GM12878 (cell line): Measurements from ENCODE around the gene YES1. TPM values are rescaled to one million over a fixed set of nuclear protein-coding genes. Genes with fewer than 3 reads are reported as not detected.
A peak's percentile ranks its signal among the peaks of the same experiment; 100 is the strongest.

Experiments
- ATAC-seq: fragments of 200-7000 bp; cut with Tn5 transposase; 3 replicates; pipeline ENCODE4 v1.9.1; 2020; ENCODE audit warnings: mild to moderate bottlenecking, moderate library complexity
- BruUV-seq: library from RNA; stranded (reverse); fragments of 400-500 nt; replicated peaks from 2 replicates; lab custom pipeline; 2021; lab: Mats Ljungman, UMichigan
- CTCF ChIA-PET: fragments of 300-600 bp; sonication (Branson Sonifier 250); formaldehyde crosslinking; extraction: SDS; loops from one replicate; lab custom pipeline; 2021; ENCODE audit warnings: inconsistent platforms; lab: Yijun Ruan, JAX
- POLR2A ChIA-PET: fragments of 350-600 bp; formaldehyde crosslinking; extraction: SDS; loops from one replicate; lab custom pipeline; 2021; ENCODE audit warnings: inconsistent platforms; lab: Charles Lee
- RAD21 ChIA-PET: fragments of 300-600 bp; sonication (Branson Sonifier 250); formaldehyde crosslinking; loops from one replicate; lab custom pipeline; 2023; ENCODE audit warnings: antibody characterized with exemption; ENCODE audit not compliant: unreplicated experiment; lab: Charles Lee
- SMC1A ChIA-PET: fragments of 300-600 bp; sonication (Branson Sonifier 250); formaldehyde crosslinking; loops from one replicate; lab custom pipeline; 2023; ENCODE audit not compliant: unreplicated experiment, uncharacterized antibody; lab: Charles Lee
- DNase-seq: peaks from one replicate; pipeline ENCODE4 v3.0.0-alpha.2; 2011; ENCODE audit warnings: low read depth, low spot score
- FAIRE-seq: peaks from 3 replicates; lab custom pipeline; 2011; peaks lifted over from hg19 to GRCh38; lab: Jason Lieb, UNC
- H2AFZ ChIP-seq: 2 replicates; pipeline ENCODE4 v1.6.0; 2011; ENCODE audit warnings: low read depth, low read length, control low read depth; ENCODE audit not compliant: control insufficient read depth
- H3K27ac ChIP-seq: 2 replicates; pipeline ENCODE4 v1.5.1; 2011; ENCODE audit warnings: control low read depth; ENCODE audit not compliant: control insufficient read depth, insufficient read depth
- H3K27me3 ChIP-seq, 2 experiments: replicated peaks in 1 of 2; 2 replicates each; pipeline versions ENCODE4 v1.6.0 to v1.6.1; 2011; ENCODE audit warnings: low read length in 1 of 2; ENCODE audit not compliant: control insufficient read depth in 2 of 2, insufficient read depth in 2 of 2
- H3K36me3 ChIP-seq, 2 experiments: 2 replicates each; pipeline ENCODE4 v1.5.1; 2011; ENCODE audit warnings: low read length in 1 of 2; ENCODE audit not compliant: control insufficient read depth in 2 of 2, insufficient read depth in 2 of 2
- H3K4me1 ChIP-seq: 2 replicates; pipeline ENCODE4 v1.6.1; 2011; ENCODE audit warnings: mild to moderate bottlenecking, low read length, moderate library complexity, mixed read lengths; ENCODE audit not compliant: control insufficient read depth, insufficient read depth
- H3K4me2 ChIP-seq: 2 replicates; pipeline ENCODE4 v1.6.0; 2011; ENCODE audit warnings: control low read depth; ENCODE audit not compliant: control insufficient read depth, insufficient read depth
- H3K4me3 ChIP-seq: fragments of 200-600 bp; sonication (generic); 2 replicates; pipeline ENCODE4 v1.5.1; 2016
- H3K79me2 ChIP-seq: 2 replicates; pipeline ENCODE4 v1.6.0; 2011; ENCODE audit warnings: low read length; ENCODE audit not compliant: control insufficient read depth, insufficient read depth
- H3K9ac ChIP-seq: 2 replicates; pipeline ENCODE4 v1.8.0; 2011; ENCODE audit warnings: low read length, control low read depth, mixed read lengths; ENCODE audit not compliant: control insufficient read depth, insufficient read depth
- H3K9me3 ChIP-seq: replicated peaks from 3 replicates; pipeline ENCODE4 v1.5.1; 2011; ENCODE audit warnings: mild to moderate bottlenecking, low read length; ENCODE audit not compliant: control insufficient read depth, insufficient read depth
- H4K20me1 ChIP-seq: 2 replicates; pipeline ENCODE4 v1.6.0; 2011; ENCODE audit not compliant: control insufficient read depth, insufficient read depth
- CHD1 ChIP-seq: IDR thresholded peaks from 2 replicates; pipeline ENCODE4 v1.6.1; 2012; ENCODE audit warnings: low read depth, low read length, improper control_type of control experiment
- LARP7 ChIP-seq: fragments of 450-650 bp; IDR thresholded peaks from 2 replicates; pipeline ENCODE4 v1.6.1; 2017; ENCODE audit warnings: mild to moderate bottlenecking
- MTA2 ChIP-seq: fragments of 450-650 bp; IDR thresholded peaks from 2 replicates; pipeline ENCODE4 v1.6.1; 2016; ENCODE audit warnings: low read depth, mild to moderate bottlenecking, moderate library complexity
- NR2C1 ChIP-seq: fragments of 450-650 bp; IDR thresholded peaks from 2 replicates; pipeline ENCODE4 v1.6.1; 2017; ENCODE audit warnings: antibody characterized with exemption, mild to moderate bottlenecking, moderate library complexity
- RAD51 ChIP-seq: fragments of 450-650 bp; IDR thresholded peaks from 2 replicates; pipeline ENCODE4 v1.6.1; 2016; ENCODE audit warnings: moderate library complexity, mild to moderate bottlenecking, inconsistent platforms
- RELB ChIP-seq: fragments of 450-650 bp; IDR thresholded peaks from 2 replicates; pipeline ENCODE4 v1.6.1; 2017; ENCODE audit warnings: low read depth, mild to moderate bottlenecking, moderate library complexity
- RFX5 ChIP-seq: IDR thresholded peaks from 2 replicates; pipeline ENCODE4 v1.6.1; 2011; ENCODE audit warnings: low read depth, low read length, improper control_type of control experiment
- SIN3A ChIP-seq: IDR thresholded peaks from 2 replicates; pipeline ENCODE4 v1.6.1; 2012; ENCODE audit warnings: low read depth, low read length, improper control_type of control experiment
- SREBF1 ChIP-seq: IDR thresholded peaks from 2 replicates; pipeline ENCODE4 v1.6.1; 2012; ENCODE audit warnings: mild to moderate bottlenecking, low read length
- ZBTB40 ChIP-seq: fragments of 450-650 bp; IDR thresholded peaks from 2 replicates; pipeline ENCODE4 v1.6.1; 2016; ENCODE audit warnings: mild to moderate bottlenecking, moderate library complexity, borderline replicate concordance
- ZSCAN29 ChIP-seq: fragments of 450-650 bp; IDR thresholded peaks from 2 replicates; pipeline ENCODE4 v1.6.1; 2017; ENCODE audit warnings: mild to moderate bottlenecking, moderate library complexity
- ZZZ3 ChIP-seq: IDR thresholded peaks from 2 replicates; pipeline ENCODE4 v1.6.1; 2011; ENCODE audit warnings: low read depth; ENCODE audit not compliant: control insufficient read depth, insufficient read length
- WGBS: methylation state at CpG from one replicate; pipeline ENCODE4 v1.1.6; 2016; ENCODE audit warnings: low lambda C conversion rate; ENCODE audit not compliant: insufficient replicate concordance, insufficient coverage; ENCODE audit errors: missing lambda C conversion rate; 5-methylcytosine and 5-hydroxymethylcytosine counted together
- in situ Hi-C: fragments of 300-500 bp; cut with MboI; formaldehyde crosslinking; loops from 9 replicates; pipeline ENCODE4 v1.14.3; 2018; ENCODE audit warnings: mixed read lengths
- intact Hi-C: fragments of 100-400 bp; cut with micrococcal nuclease; formaldehyde crosslinking; loops from one replicate; pipeline ENCODE4 v1.14.2; 2022; ENCODE audit not compliant: unreplicated experiment
- polyA plus RNA-seq, 11 experiments: library from polyadenylated mRNA; depleted of rRNA in 4 of 11; unstranded in 6 of 11; stranded (reverse) in 5 of 11; fragments of >200 nt; fragmentation: Nextera tagmentation in 4 of 11; fragmentation: Illumina TruSeq in 1 of 11; extraction: Ambion mirVana in 4 of 11; extraction: Trizol in 1 of 11; gene quantifications; 1 replicate in 1 of 11; 2 replicates in 10 of 11; pipeline versions ENCODE4 v1.2.1 to v1.2.3, GENCODE V29; 2011 to 2016; ENCODE audit warnings: inconsistent platforms in 2 of 11, missing spikeins in 2 of 11, low read depth in 1 of 11
- total RNA-seq, 4 experiments: library from RNA; depleted of rRNA in 3 of 4; stranded (reverse); fragments of >200 nt in 3 of 4; fragmentation: Illumina TruSeq in 1 of 4; extraction: Trizol in 1 of 4; gene quantifications; 2 replicates each; pipeline versions ENCODE4 v1.2.1 to v1.2.3, GENCODE V29; 2013 to 2021

YES1 gene
- total and polyA plus RNA-seq, 10 of the 15 experiments (the other 5 are each of a cell fraction or from before 2014, with no cell fraction given), result 2.3 to 7.9 (median 5.8) TPM

- TF ChIP-seq RELB, result peak; percentile 52; the same call in 1 of the 2 replicates
- 0 out of 2 replicates have a peak, but pooled peaks have one; percentile 9 for TF ChIP-seq LARP7
- TF ChIP-seq ZSCAN29, result no peak
- TF ChIP-seq NR2C1, result no peak; the same call in 1 of the 2 replicates
Observed at GRCh38 chr18:812376-813171, 532 bp upstream of the YES1 start (continued).

DNA sequence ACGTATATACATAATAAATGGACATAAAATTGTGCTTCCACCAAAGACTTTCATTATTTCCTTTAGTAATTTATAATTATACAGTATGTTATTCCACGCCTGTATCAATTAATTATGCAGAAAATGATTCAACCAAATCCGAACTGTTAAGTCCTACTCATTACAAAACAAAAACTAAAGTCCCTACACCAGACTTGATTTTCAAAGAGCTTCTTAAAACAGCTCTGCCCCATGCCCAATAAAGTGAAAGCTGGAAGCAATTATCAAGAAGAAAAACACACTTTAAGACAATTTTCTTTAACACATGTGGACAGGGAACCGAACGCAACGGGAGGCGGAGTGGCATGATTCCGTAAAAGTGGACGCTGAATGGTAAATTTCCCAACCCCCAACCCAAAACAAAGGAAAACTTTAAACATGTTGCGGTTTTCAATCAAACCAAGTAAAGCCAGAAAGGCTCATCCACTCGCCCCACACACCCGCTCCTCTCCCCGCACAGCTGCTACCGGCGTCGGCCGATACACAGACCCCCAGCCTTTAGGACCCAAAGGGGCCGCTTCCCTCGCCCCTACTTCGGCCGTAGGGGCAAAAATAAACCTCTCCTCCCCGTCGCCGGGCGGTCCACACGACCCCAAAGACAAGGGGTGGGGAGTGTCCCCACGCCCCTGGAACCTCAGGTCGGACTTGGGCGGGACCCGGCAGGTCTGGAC lies 705 bp downstream of the YES1 start:
- Histone ChIP-seq H3K9me3 (no peaks in the 10 kb centered on the region), H3K4me2 (peak overlapping the region; percentile 61), H2AFZ (peak overlapping the region; percentile 21; the same call in 1 of the 2 replicates), H3K27me3 (no peaks in the 10 kb centered on the region), H4K20me1 (no peaks in the 10 kb centered on the region), H3K79me2 (peaks cover 49% of the 10 kb centered on the region), H3K4me3 (peak overlapping the region; percentile 82), H3K9ac (peak overlapping the region; percentile 87), H3K36me3 (no peaks in the 10 kb centered on the region; a peak in 1 of 4 replicates), H3K4me1 (peaks cover 5% of the 10 kb centered on the region; the same call in 1 of the 2 replicates), H3K27ac (peak overlapping the region; percentile 81)
- ChIA-PET SMC1A (interaction anchor here (0.6 to 5.1 kb wide), 8 partner anchors 12 to 152 kb away, joined by 3 to 38 read pairs (median 4); no protein-coding TSS in a partner anchor), RAD21 (interaction anchor here (0.9 to 2.3 kb wide), 4 partner anchors 11 to 42 kb away, joined by 3 to 10 read pairs (median 7); no protein-coding TSS in a partner anchor), CTCF (interaction anchor here (1.7 to 3.0 kb wide), 2 partner anchors 11 to 69 kb away, joined by 6 to 7 read pairs; no protein-coding TSS in a partner anchor), POLR2A (interaction anchor here (0.6 to 1.0 kb wide), 3 partner anchors 13 to 153 kb away, joined by 3 to 4 read pairs (median 3); no protein-coding TSS in a partner anchor)
- ATAC-seq, result peak; percentile 28
- in situ Hi-C loops, result loop anchor here (5.0 kb wide), 1 partner anchor 154 kb away; the partner anchor contains the start of gene TYMS
- TSS peak; percentile 55 for BruUV-seq
- intact Hi-C loops, result loop anchor here (5.0 kb wide), 2 partner anchors 69 to 154 kb away; partner anchors contain the start of gene TYMS
- under 1% methylated on average over 30 of the region's 30 CpGs for WGBS
- no peak for DNase-seq
- FAIRE-seq, result no peak
- no peak for TF ChIP-seq ZZZ3
- 0 out of 2 replicates have a peak, but pooled peaks have one; percentile 30 for TF ChIP-seq CHD1
- TF ChIP-seq RAD51, result no peak
- no peak for TF ChIP-seq MTA2
- peak; percentile 63; the same call in 1 of the 2 replicates for TF ChIP-seq SIN3A
- peak; percentile 60; the same call in 1 of the 2 replicates for TF ChIP-seq ZBTB40
- TF ChIP-seq RFX5, result no peak
- TF ChIP-seq SREBF1, result no peak
